ENCODE data around the gene SLC44A3. TPM values are rescaled to one million over a fixed set of nuclear protein-coding genes. Genes with fewer than 3 reads are reported as not detected.
"Not testable (repeated sequence)": the region's sequence is repeated elsewhere in the genome, so short reads cannot be mapped to it uniquely, and the experiment has no call there.

The SLC44A3 gene
- total RNA-seq, 2 donors from 2014 or later, result 5.5 to 6.3 TPM

GRCh38 chr1:94836891-94837290, 16.7 kb downstream of the SLC44A3 start:
- Histone ChIP-seq H3K27ac (ENCODE audit: low read depth, low read length) (no peak overlapping the region), H3K4me3 (ENCODE audit: low read length) (no peak overlapping the region), H3K9me3 (ENCODE audit: control insufficient read depth, low read length) (no peaks in the 10 kb centered on the region), H3K4me1 (ENCODE audit: control insufficient read depth, insufficient read depth, low read length) (no peaks in the 10 kb centered on the region), H3K36me3 (ENCODE audit: control insufficient read depth, insufficient read depth, low read length) (no peaks in the 10 kb centered on the region), H3K9ac (ENCODE audit: extremely low read depth, low read length, poor library complexity, severe bottlenecking) (no peak overlapping the region), H3K27me3 (ENCODE audit: control insufficient read depth, insufficient read depth, low read length, poor library complexity, severe bottlenecking) (no peaks in the 10 kb centered on the region)
- no peaks in the 10 kb centered on the region for H3K27me3 Mint-ChIP-seq (ENCODE audit: insufficient read depth)
- H3K9me3 Mint-ChIP-seq, result no peaks in the 10 kb centered on the region
- no peak for TF ChIP-seq CTCF (conservative IDR thresholded peaks at IDR 0.05)
- no peak overlapping the region for H3K27ac Mint-ChIP-seq
- 93 to 100% methylated on average over 2 of the region's 2 CpGs for WGBS, 2 experiments (ENCODE audit: insufficient coverage in 1 of 2, insufficient read length in 1 of 2)
- no peak overlapping the region for H3K4me3 Mint-ChIP-seq
- H3K4me1 Mint-ChIP-seq, result no peaks in the 10 kb centered on the region
- DNase-seq, result no peak
- no peaks in the 10 kb centered on the region for H3K36me3 Mint-ChIP-seq (ENCODE audit: low read depth)

- not testable (repeated sequence) for DNase-seq; H3K4me1 Mint-ChIP-seq; H3K27ac ChIP-seq (ENCODE audit: low read depth, low read length); H3K9ac ChIP-seq (ENCODE audit: extremely low read depth, low read length, poor library complexity, severe bottlenecking); H3K4me1 ChIP-seq (ENCODE audit: control insufficient read depth, insufficient read depth, low read length); H3K27me3 ChIP-seq (ENCODE audit: control insufficient read depth, insufficient read depth, low read length, poor library complexity, severe bottlenecking); H3K36me3 Mint-ChIP-seq (ENCODE audit: low read depth); H3K4me3 ChIP-seq (ENCODE audit: low read length); H3K36me3 ChIP-seq (ENCODE audit: control insufficient read depth, insufficient read depth, low read length); H3K27me3 Mint-ChIP-seq (ENCODE audit: insufficient read depth); H3K9me3 ChIP-seq (ENCODE audit: control insufficient read depth, low read length); H3K4me3 Mint-ChIP-seq; H3K27ac Mint-ChIP-seq; H3K9me3 Mint-ChIP-seq
- WGBS, 2 experiments (ENCODE audit: insufficient coverage in 1 of 2, insufficient read length in 1 of 2), result 90 to 93% methylated on average over 9 of the region's 9 CpGs
These were observed 20.2 kb downstream of the SLC44A3 start for GRCh38 chr1:94840381-94840780.

- Histone ChIP-seq H3K9me3 (ENCODE audit: control insufficient read depth, low read length) (no peaks in the 10 kb centered on the region), H3K27me3 (ENCODE audit: control insufficient read depth, insufficient read depth, low read length, poor library complexity, severe bottlenecking) (no peaks in the 10 kb centered on the region), H3K9ac (ENCODE audit: extremely low read depth, low read length, poor library complexity, severe bottlenecking) (no peak overlapping the region), H3K4me3 (ENCODE audit: low read length) (no peak overlapping the region), H3K27ac (ENCODE audit: low read depth, low read length) (no peak overlapping the region), H3K4me1 (ENCODE audit: control insufficient read depth, insufficient read depth, low read length) (no peaks in the 10 kb centered on the region), H3K36me3 (ENCODE audit: control insufficient read depth, insufficient read depth, low read length) (no peaks in the 10 kb centered on the region)
- no peak overlapping the region for H3K4me3 Mint-ChIP-seq
- H3K36me3 Mint-ChIP-seq (ENCODE audit: low read depth), result no peaks in the 10 kb centered on the region
- no peaks in the 10 kb centered on the region for H3K4me1 Mint-ChIP-seq
- TF ChIP-seq CTCF (conservative IDR thresholded peaks at IDR 0.05), result no peak
- H3K9me3 Mint-ChIP-seq, result no peaks in the 10 kb centered on the region
- DNase-seq, result no peak
- no peak overlapping the region for H3K27ac Mint-ChIP-seq
- 94 to 96% methylated on average over 4 to 5 of the region's 5 CpGs for WGBS, 2 experiments (ENCODE audit: insufficient coverage in 1 of 2, insufficient read length in 1 of 2)
- H3K27me3 Mint-ChIP-seq (ENCODE audit: insufficient read depth), result no peaks in the 10 kb centered on the region
These were observed 20.7 kb downstream of the SLC44A3 start for GRCh38 chr1:94840808-94841207.

GRCh38 chr1:94843430-94843829, 23.3 kb downstream of the SLC44A3 start:
- H3K9me3 ChIP-seq (ENCODE audit: control insufficient read depth, low read length), result no peaks in the 10 kb centered on the region
- Mint-ChIP-seq H3K9me3 (no peaks in the 10 kb centered on the region), H3K4me3 (no peak overlapping the region), H3K27me3 (ENCODE audit: insufficient read depth) (no peaks in the 10 kb centered on the region), H3K36me3 (ENCODE audit: low read depth) (no peaks in the 10 kb centered on the region), H3K4me1 (no peaks in the 10 kb centered on the region), H3K27ac (no peak overlapping the region)
- H3K4me1 ChIP-seq (ENCODE audit: control insufficient read depth, insufficient read depth, low read length), result no peaks in the 10 kb centered on the region
- WGBS, 2 experiments (ENCODE audit: insufficient coverage in 1 of 2, insufficient read length in 1 of 2), result 90 to 92% methylated on average over 3 to 6 of the region's 6 CpGs
- no peak for TF ChIP-seq CTCF (conservative IDR thresholded peaks at IDR 0.05)
- no peaks in the 10 kb centered on the region for H3K27me3 ChIP-seq (ENCODE audit: control insufficient read depth, insufficient read depth, low read length, poor library complexity, severe bottlenecking)
- H3K27ac ChIP-seq (ENCODE audit: low read depth, low read length), result no peak overlapping the region
- no peak overlapping the region for H3K9ac ChIP-seq (ENCODE audit: extremely low read depth, low read length, poor library complexity, severe bottlenecking)
- DNase-seq, result no peak
- H3K36me3 ChIP-seq (ENCODE audit: control insufficient read depth, insufficient read depth, low read length), result no peaks in the 10 kb centered on the region
- H3K4me3 ChIP-seq (ENCODE audit: low read length), result no peak overlapping the region
